Endothelial cell of umbilical vein (primary cell): ENCODE data around the gene ZNF735. TPM values are rescaled to one million over a fixed set of nuclear protein-coding genes. Genes with fewer than 3 reads are reported as not detected.

ENCODE experiments used
- BruUV-seq: library from RNA; stranded (reverse); fragments of 400-500 nt; replicated peaks from 2 replicates; lab custom pipeline; 2021; lab: Mats Ljungman, UMichigan
- CTCF ChIA-PET: fragments of 300-600, 350-600 bp; sonication (Branson Sonifier 250); formaldehyde crosslinking; loops from one replicate; lab custom pipeline; 2021; ENCODE audit warnings: antibody characterized with exemption, inconsistent platforms; lab: Charles Lee
- POLR2A ChIA-PET: fragments of 300-600, 350-600 bp; sonication (Branson Sonifier 250); formaldehyde crosslinking; loops from one replicate; lab custom pipeline; 2021; ENCODE audit warnings: antibody characterized with exemption, inconsistent platforms; lab: Charles Lee
- DNase-seq: peaks from one replicate; pipeline ENCODE4 v3.0.0-alpha.2; 2011; ENCODE audit warnings: low read depth, low spot score
- FAIRE-seq: peaks from 2 replicates; lab custom pipeline; 2011; peaks lifted over from hg19 to GRCh38; lab: Jason Lieb, UNC
- H2AFZ ChIP-seq: 2 replicates; pipeline ENCODE4 v1.6.0; 2012; ENCODE audit warnings: low read depth, low read length, control low read depth, inconsistent platforms
- H3K27ac ChIP-seq: 2 replicates; pipeline ENCODE4 v1.5.1; 2011; ENCODE audit warnings: low read depth, mild to moderate bottlenecking, control low read depth, low read length, moderate library complexity; ENCODE audit not compliant: insufficient read depth
- H3K27me3 ChIP-seq, 2 experiments: 2 replicates each; pipeline versions ENCODE4 v1.6.0 to v1.6.1; 2011; ENCODE audit warnings: low read length in 2 of 2, mixed read lengths in 1 of 2; ENCODE audit not compliant: control insufficient read depth in 2 of 2, insufficient read depth in 2 of 2
- H3K36me3 ChIP-seq, 2 experiments: 2 replicates in 1 of 2; 3 replicates in 1 of 2; pipeline ENCODE4 v1.5.1; 2011; ENCODE audit warnings: low read length in 2 of 2, mild to moderate bottlenecking in 1 of 2, moderate library complexity in 1 of 2; ENCODE audit not compliant: control insufficient read depth in 2 of 2, insufficient read depth in 2 of 2; ENCODE audit errors: extremely low read depth in 1 of 2
- H3K4me1 ChIP-seq: 3 replicates; pipeline ENCODE4 v1.5.1; 2011; ENCODE audit warnings: mild to moderate bottlenecking, low read length; ENCODE audit not compliant: control insufficient read depth, insufficient read depth; ENCODE audit errors: extremely low read depth
- H3K4me2 ChIP-seq: 2 replicates; pipeline ENCODE4 v1.6.1; 2011; ENCODE audit warnings: low read length, control low read depth, mixed read lengths; ENCODE audit not compliant: insufficient read depth
- H3K4me3 ChIP-seq, 3 experiments: fragments of 200-600 bp in 1 of 3; sonication (generic), shearing (Covaris generic) in 1 of 3; replicated peaks in 1 of 3; 2 replicates each; pipeline ENCODE4 v1.5.1; 2011 to 2016; ENCODE audit warnings: control low read depth in 3 of 3, low read length in 3 of 3, mild to moderate bottlenecking in 2 of 3, inconsistent platforms in 1 of 3, low read depth in 1 of 3, moderate library complexity in 1 of 3; ENCODE audit not compliant: insufficient read depth in 1 of 3
- H3K79me2 ChIP-seq: 2 replicates; pipeline ENCODE4 v1.6.0; 2012; ENCODE audit warnings: low read length, inconsistent platforms; ENCODE audit not compliant: control insufficient read depth, insufficient read depth
- H3K9ac ChIP-seq: replicated peaks from 2 replicates; pipeline ENCODE3; 2011; ENCODE audit warnings: low read length, control low read depth; ENCODE audit not compliant: insufficient read depth; ENCODE audit errors: extremely low read depth
- H3K9me1 ChIP-seq: replicated peaks from 3 replicates; pipeline ENCODE4 v1.6.0; 2011; ENCODE audit warnings: mild to moderate bottlenecking, low read length; ENCODE audit not compliant: control insufficient read depth, insufficient read depth; ENCODE audit errors: extremely low read depth
- H3K9me3 ChIP-seq: replicated peaks from 2 replicates; pipeline ENCODE4 v1.5.1; 2012; ENCODE audit warnings: low read length, inconsistent platforms; ENCODE audit not compliant: control insufficient read depth, insufficient read depth
- H4K20me1 ChIP-seq: replicated peaks from 2 replicates; pipeline ENCODE3; 2011; ENCODE audit warnings: mild to moderate bottlenecking, low read length; ENCODE audit not compliant: control insufficient read depth, insufficient read depth; ENCODE audit errors: extremely low read depth
- CTCF ChIP-seq, 2 donors: IDR thresholded peaks; 1 replicate in 1 of 2; 2 replicates in 1 of 2; pipeline ENCODE4 v1.5.1; 2011; ENCODE audit warnings: low read length in 2 of 2, mild to moderate bottlenecking in 2 of 2, moderate library complexity in 2 of 2, control low read depth in 1 of 2, inconsistent platforms in 1 of 2, low read depth in 1 of 2; ENCODE audit not compliant: insufficient read depth in 1 of 2; ENCODE audit errors: extremely low read depth in 1 of 2
- EZH2 ChIP-seq: IDR thresholded peaks from 2 replicates; pipeline ENCODE4 v1.6.1; 2012; ENCODE audit warnings: borderline replicate concordance, low read depth, mild to moderate bottlenecking, moderate library complexity, low read length, inconsistent platforms; ENCODE audit not compliant: severe bottlenecking
- FOS ChIP-seq: IDR thresholded peaks from 2 replicates; pipeline ENCODE4 v1.6.1; 2011; ENCODE audit warnings: mild to moderate bottlenecking, low read length, moderate library complexity, borderline replicate concordance; ENCODE audit not compliant: insufficient read depth
- GATA2 ChIP-seq: IDR thresholded peaks from 2 replicates; pipeline ENCODE4 v1.7.0; 2011; ENCODE audit warnings: low read depth, mild to moderate bottlenecking, moderate library complexity, mixed read lengths, low read length; ENCODE audit not compliant: insufficient read length, insufficient read depth
- JUN ChIP-seq: IDR thresholded peaks from 2 replicates; pipeline ENCODE4 v1.6.1; 2011; ENCODE audit warnings: borderline replicate concordance, low read depth; ENCODE audit not compliant: insufficient read length, insufficient read depth
- MYC ChIP-seq: IDR thresholded peaks from one replicate; pipeline ENCODE4 v1.6.1; 2011; ENCODE audit warnings: mild to moderate bottlenecking, low read depth, low read length
- POLR2A ChIP-seq: IDR thresholded peaks from 2 replicates; pipeline ENCODE4 v1.6.1; 2012; ENCODE audit warnings: low read depth, mild to moderate bottlenecking, control low read depth, low read length
- POLR2AphosphoS5 ChIP-seq: IDR thresholded peaks from 2 replicates; pipeline ENCODE4 v1.6.1; 2012; ENCODE audit warnings: low read depth, mild to moderate bottlenecking, control low read depth, low read length, moderate library complexity; ENCODE audit not compliant: insufficient read depth
- dilution Hi-C: fragments of 300-500 bp; cut with MboI; formaldehyde crosslinking; loops from one replicate; pipeline ENCODE4 v1.15.0; 2019; ENCODE audit warnings: low sequenced_read_pairs; ENCODE audit not compliant: extremely low pct_ligation_motif_present
- intact Hi-C: fragments of 100-400 bp; cut with micrococcal nuclease; formaldehyde crosslinking; loops from one replicate; pipeline ENCODE4 v1.10.0; 2022
- polyA plus RNA-seq, 4 experiments: library from polyadenylated mRNA; depleted of rRNA in 3 of 4; stranded (reverse) in 3 of 4; unstranded in 1 of 4; fragments of >200 nt; gene quantifications; 2 replicates each; pipeline versions ENCODE4 v1.2.1 to v1.2.3, GENCODE V29; 2011 to 2012; ENCODE audit warnings: missing spikeins in 1 of 4
- total RNA-seq: library from RNA; stranded (reverse); gene quantifications from 2 replicates; pipeline ENCODE4 v1.2.3, GENCODE V29; 2021
- TF ChIP-seq, protein P1 (sequence below): IDR thresholded peaks from 2 replicates; pipeline ENCODE4 v1.6.1; 2011; ENCODE audit not compliant: insufficient read depth, insufficient read length

ZNF735 gene
- total and polyA plus RNA-seq, 2 donors (not counting 3 experiments of a cell fraction or from before 2014, with no cell fraction given), result not detected

DNA sequence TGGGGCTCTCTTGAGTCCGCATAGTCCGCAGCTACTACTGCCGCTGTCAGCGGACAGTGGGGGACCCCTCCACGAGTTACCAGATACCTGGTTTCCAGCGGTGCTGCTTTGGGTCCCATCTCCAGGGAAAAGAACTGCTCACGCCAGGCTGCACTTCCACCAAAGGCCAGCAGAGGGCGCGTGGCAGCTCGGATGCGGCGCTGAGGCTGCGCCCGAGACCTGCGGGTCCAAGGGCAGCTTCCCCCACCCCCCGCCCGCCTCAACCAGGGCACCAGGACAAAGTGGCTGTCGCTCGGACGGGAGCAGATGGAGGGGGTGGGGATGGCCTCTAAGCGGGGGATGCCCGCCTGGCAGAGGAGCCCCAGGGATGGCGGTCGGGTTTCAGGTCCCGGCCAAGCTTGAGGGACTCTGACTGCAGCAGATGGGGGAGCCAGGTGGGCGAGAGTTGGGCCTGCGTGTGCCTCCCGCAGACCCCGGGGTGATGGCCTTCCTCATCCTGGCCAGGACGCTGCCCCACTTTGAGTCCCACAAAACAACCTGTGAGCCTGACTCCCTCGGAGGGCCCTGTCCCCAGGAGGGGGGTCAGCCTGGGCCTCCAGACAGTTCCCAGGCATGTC is 23.8 kb upstream of the ZNF735 start:
- no peak for DNase-seq
- H3K4me2 ChIP-seq, result no peak overlapping the region
- H3K79me2 ChIP-seq, result no peaks in the 10 kb centered on the region
- TF ChIP-seq CTCF (IDR thresholded peaks at IDR 0.05; ENCODE audit: extremely low read depth in 1 of 2, insufficient read depth in 1 of 2, low read depth in 1 of 2, low read length in 2 of 2) (peak; percentile 14 to 20), GATA2 (no peak)
- no peak overlapping the region for H3K9ac ChIP-seq
- no peaks in the 10 kb centered on the region for H3K36me3 ChIP-seq
- CTCF ChIA-PET, result no interaction called here
- POLR2A ChIA-PET, result no interaction called here
- H3K9me1 ChIP-seq, result no peaks in the 10 kb centered on the region
- intact Hi-C loops (no loop called here), dilution Hi-C loops (no loop called here)
- FAIRE-seq, result no peak
- BruUV-seq, result no TSS peak
- H3K27ac ChIP-seq, result no peak overlapping the region
- no peak overlapping the region for H2AFZ ChIP-seq
- H3K4me1 ChIP-seq, result no peaks in the 10 kb centered on the region
- H3K27me3 ChIP-seq, result no peaks in the 10 kb centered on the region
- no peaks in the 10 kb centered on the region for H4K20me1 ChIP-seq
- H3K9me3 ChIP-seq, result peaks cover 2% of the 10 kb centered on the region
- H3K4me3 ChIP-seq, result no peak overlapping the region

- TF ChIP-seq JUN (no peak), CTCF (IDR thresholded peaks at IDR 0.05; ENCODE audit: extremely low read depth in 1 of 2, insufficient read depth in 1 of 2, low read depth in 1 of 2, low read length in 2 of 2) (no peak), POLR2AphosphoS5 (no peak), FOS (no peak), POLR2A (no peak), EZH2 (no peak), GATA2 (no peak), MYC (no peak)
- TF ChIP-seq, protein P1, sequence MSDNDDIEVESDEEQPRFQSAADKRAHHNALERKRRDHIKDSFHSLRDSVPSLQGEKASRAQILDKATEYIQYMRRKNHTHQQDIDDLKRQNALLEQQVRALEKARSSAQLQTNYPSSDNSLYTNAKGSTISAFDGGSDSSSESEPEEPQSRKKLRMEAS, result no peak
- Histone ChIP-seq H3K79me2 (no peaks in the 10 kb centered on the region), H2AFZ (no peak overlapping the region), H3K9me3 (peaks cover 2% of the 10 kb centered on the region), H3K4me2 (no peak overlapping the region), H3K9me1 (no peaks in the 10 kb centered on the region), H3K4me1 (no peaks in the 10 kb centered on the region), H4K20me1 (no peaks in the 10 kb centered on the region), H3K27me3 (no peaks in the 10 kb centered on the region), H3K4me3 (no peak overlapping the region), H3K36me3 (no peaks in the 10 kb centered on the region), H3K9ac (no peak overlapping the region), H3K27ac (no peak overlapping the region)
- ChIA-PET CTCF (no interaction called here), POLR2A (no interaction called here)
- FAIRE-seq (no peak), DNase-seq (no peak)
- BruUV-seq, result no TSS peak
- intact Hi-C loops (no loop called here), dilution Hi-C loops (no loop called here)
Observed at GRCh38 chr7:64183827-64184372, 23.1 kb upstream of the ZNF735 start.
